K562 (cell line): ENCODE data around the gene UBALD2. TPM values are rescaled to one million over a fixed set of nuclear protein-coding genes. Genes with fewer than 3 reads are reported as not detected.

Experiments
- EP300 ChIP-seq: IDR thresholded peaks from 2 replicates; pipeline ENCODE4 v1.6.1; 2012; ENCODE audit warnings: low read length, improper control_type of control experiment
- EP400 ChIP-seq: fragments of 450-650 bp; IDR thresholded peaks from 2 replicates; pipeline ENCODE4 v1.6.1; 2017; ENCODE audit warnings: antibody characterized with exemption, mild to moderate bottlenecking, moderate library complexity
- FOXP1 ChIP-seq: sonication (generic); formaldehyde crosslinking; IDR thresholded peaks from 2 replicates; pipeline ENCODE4 v1.8.0; 2022; ENCODE audit warnings: mild to moderate bottlenecking, missing genetic modification reagents
- HMGN3 ChIP-seq: IDR thresholded peaks from 2 replicates; pipeline ENCODE4 v1.6.1; 2011; ENCODE audit warnings: borderline replicate concordance, low read depth, mild to moderate bottlenecking, mixed read lengths, low read length; ENCODE audit not compliant: insufficient read length; ENCODE audit errors: extremely low read depth
- NFRKB ChIP-seq: fragments of 450-650 bp; IDR thresholded peaks from 2 replicates; pipeline ENCODE4 v1.6.1; 2016; ENCODE audit warnings: low read depth
- RBM25 ChIP-seq: fragments of 200-400 bp; formaldehyde crosslinking; IDR thresholded peaks from 2 replicates; pipeline ENCODE4 v1.6.1; 2018; ENCODE audit warnings: low read length, low read depth, moderate library complexity; ENCODE audit not compliant: severe bottlenecking
- RFX7 ChIP-seq: fragments of 250-450 bp; sonication (Bioruptor Pico); IDR thresholded peaks from 2 replicates; pipeline ENCODE4 v1.5.1; 2021; ENCODE audit warnings: mild to moderate bottlenecking
- SMAD1 ChIP-seq: fragments of 150-350 bp; IDR thresholded peaks from 2 replicates; pipeline ENCODE4 v1.6.1; 2014; ENCODE audit warnings: low read length, low read depth; ENCODE audit not compliant: partially characterized antibody
- ZNF133 ChIP-seq: fragments of 250-450 bp; sonication (Bioruptor Pico); IDR thresholded peaks from 2 replicates; pipeline ENCODE4 v1.4.0; 2020; ENCODE audit warnings: mild to moderate bottlenecking
- polyA plus RNA-seq, 8 experiments: library from polyadenylated mRNA; depleted of rRNA in 4 of 8; stranded (reverse) in 5 of 8; unstranded in 3 of 8; fragments of >200 nt; fragmentation: Nextera tagmentation in 2 of 8; fragmentation: Illumina TruSeq in 1 of 8; extraction: Ambion mirVana in 2 of 8; extraction: Trizol in 1 of 8; gene quantifications; 2 replicates each; pipeline versions ENCODE4 v1.2.1 to v1.2.3, GENCODE V29; 2011 to 2014; ENCODE audit warnings: inconsistent platforms in 1 of 8, missing spikeins in 1 of 8
- total RNA-seq, 7 experiments: library from RNA; depleted of rRNA in 6 of 7; stranded (reverse); fragments of >200 nt in 6 of 7; fragmentation: Illumina TruSeq in 2 of 7; extraction: Trizol in 2 of 7; gene quantifications; 2 replicates each; pipeline versions ENCODE4 v1.2.1 to v1.2.3, GENCODE V29; 2011 to 2021; ENCODE audit warnings: low replicate concordance in 1 of 7
- TF ChIP-seq, protein P1 (sequence below): fragments of 250-450 bp; sonication (Bioruptor Pico); IDR thresholded peaks from 2 replicates; pipeline ENCODE4 v1.4.0; 2020; ENCODE audit warnings: borderline replicate concordance
- TF ChIP-seq, protein P2 (sequence below), 2 experiments: IDR thresholded peaks in 1 of 2; conservative IDR thresholded peaks in 1 of 2; 2 replicates each; pipeline ENCODE4 v1.6.1; 2016; ENCODE audit warnings: low read depth in 2 of 2, mild to moderate bottlenecking in 1 of 2, missing compliant biosample characterization in 1 of 2, missing genetic modification characterization in 1 of 2, moderate library complexity in 1 of 2
- TF ChIP-seq, protein P3 (sequence below): sonication (generic); formaldehyde crosslinking; IDR thresholded peaks from 2 replicates; pipeline ENCODE4 v1.8.0; 2022; ENCODE audit warnings: missing genetic modification reagents, mild to moderate bottlenecking, borderline replicate concordance

UBALD2 gene
- total and polyA plus RNA-seq, 9 of the 15 experiments (the other 6 are each of a cell fraction or from before 2014, with no cell fraction given): 2.3 to 94.1 (median 25.3) TPM

DNA sequence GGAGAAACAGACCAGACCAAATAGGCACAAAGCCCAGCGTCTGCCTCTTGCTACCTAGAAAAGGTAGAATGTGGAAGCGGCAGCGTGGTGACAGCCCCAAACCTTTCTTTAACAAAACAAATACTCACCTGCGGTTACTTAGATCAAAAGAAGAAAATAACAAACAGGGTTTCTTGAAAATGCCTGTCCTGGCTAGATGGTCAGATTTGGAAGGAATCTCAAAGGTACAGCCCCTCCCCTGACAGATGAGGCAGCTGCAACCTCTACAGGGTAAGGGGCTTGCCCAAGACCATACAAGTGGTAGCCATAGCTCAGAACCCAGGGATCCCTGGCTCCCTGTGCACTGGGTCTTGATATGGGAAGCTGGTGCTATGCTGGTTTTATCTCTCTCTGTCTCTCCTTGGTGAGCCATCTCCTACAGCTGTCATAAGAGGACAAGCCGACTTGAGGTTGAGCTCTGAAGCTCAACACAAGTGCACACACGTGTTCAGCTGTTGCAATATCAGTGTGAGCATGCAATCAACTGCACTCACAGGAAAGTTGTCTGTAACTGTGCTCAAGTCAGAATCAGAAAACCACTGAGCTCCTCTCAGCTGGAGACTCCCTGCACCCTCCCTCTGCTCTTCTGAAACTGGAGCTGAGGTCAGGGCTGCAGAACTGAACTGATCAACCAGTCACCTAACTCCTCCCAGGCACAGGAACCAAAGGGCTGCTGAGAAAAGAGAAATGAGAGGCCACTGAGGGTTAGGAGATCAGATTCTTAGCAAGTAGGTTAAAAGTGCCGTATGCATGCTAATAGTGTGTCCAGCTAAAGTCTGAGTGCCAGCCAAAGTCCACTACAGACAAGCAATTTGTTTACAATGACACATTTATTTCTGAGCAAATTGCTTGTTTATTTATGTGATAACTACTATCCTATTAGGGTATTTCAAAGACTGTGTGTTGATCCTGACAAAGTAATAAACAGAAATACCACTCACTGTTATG, 18.8 kb upstream of the UBALD2 start (continued):
- TF ChIP-seq, protein P1, sequence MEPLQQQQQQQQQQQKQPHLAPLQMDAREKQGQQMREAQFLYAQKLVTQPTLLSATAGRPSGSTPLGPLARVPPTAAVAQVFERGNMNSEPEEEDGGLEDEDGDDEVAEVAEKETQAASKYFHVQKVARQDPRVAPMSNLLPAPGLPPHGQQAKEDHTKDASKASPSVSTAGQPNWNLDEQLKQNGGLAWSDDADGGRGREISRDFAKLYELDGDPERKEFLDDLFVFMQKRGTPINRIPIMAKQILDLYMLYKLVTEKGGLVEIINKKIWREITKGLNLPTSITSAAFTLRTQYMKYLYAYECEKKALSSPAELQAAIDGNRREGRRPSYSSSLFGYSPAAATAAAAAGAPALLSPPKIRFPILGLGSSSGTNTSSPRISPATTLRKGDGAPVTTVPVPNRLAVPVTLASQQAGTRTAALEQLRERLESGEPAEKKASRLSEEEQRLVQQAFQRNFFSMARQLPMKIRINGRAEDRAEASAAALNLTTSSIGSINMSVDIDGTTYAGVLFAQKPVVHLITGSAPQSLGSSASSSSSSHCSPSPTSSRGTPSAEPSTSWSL (CRISPR knock-in tag): no peak
- TF ChIP-seq, protein P2, sequence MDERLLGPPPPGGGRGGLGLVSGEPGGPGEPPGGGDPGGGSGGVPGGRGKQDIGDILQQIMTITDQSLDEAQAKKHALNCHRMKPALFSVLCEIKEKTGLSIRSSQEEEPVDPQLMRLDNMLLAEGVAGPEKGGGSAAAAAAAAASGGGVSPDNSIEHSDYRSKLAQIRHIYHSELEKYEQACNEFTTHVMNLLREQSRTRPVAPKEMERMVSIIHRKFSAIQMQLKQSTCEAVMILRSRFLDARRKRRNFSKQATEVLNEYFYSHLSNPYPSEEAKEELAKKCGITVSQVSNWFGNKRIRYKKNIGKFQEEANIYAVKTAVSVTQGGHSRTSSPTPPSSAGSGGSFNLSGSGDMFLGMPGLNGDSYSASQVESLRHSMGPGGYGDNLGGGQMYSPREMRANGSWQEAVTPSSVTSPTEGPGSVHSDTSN (CRISPR knock-in tag; IDR thresholded peaks at IDR 0.05; ENCODE audit: low read depth): no peak
- TF ChIP-seq, protein P2 (tag; conservative IDR thresholded peaks at IDR 0.05; ENCODE audit: low read depth): 0 out of 2 replicates have a peak, but pooled peaks have one; percentile 12
- no peak for TF ChIP-seq ZNF133 (CRISPR knock-in tag)
- TF ChIP-seq, protein P3, sequence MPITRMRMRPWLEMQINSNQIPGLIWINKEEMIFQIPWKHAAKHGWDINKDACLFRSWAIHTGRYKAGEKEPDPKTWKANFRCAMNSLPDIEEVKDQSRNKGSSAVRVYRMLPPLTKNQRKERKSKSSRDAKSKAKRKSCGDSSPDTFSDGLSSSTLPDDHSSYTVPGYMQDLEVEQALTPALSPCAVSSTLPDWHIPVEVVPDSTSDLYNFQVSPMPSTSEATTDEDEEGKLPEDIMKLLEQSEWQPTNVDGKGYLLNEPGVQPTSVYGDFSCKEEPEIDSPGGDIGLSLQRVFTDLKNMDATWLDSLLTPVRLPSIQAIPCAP: no peak
- peak; percentile 37 for TF ChIP-seq EP300
- no peak for TF ChIP-seq HMGN3
- TF ChIP-seq FOXP1: 0 out of 2 replicates have a peak, but pooled peaks have one; percentile 55
- TF ChIP-seq RFX7 (CRISPR knock-in tag): no peak
- no peak for TF ChIP-seq RBM25
- TF ChIP-seq NFRKB: 0 out of 2 replicates have a peak, but pooled peaks have one; percentile 19
- no peak for TF ChIP-seq SMAD1
- TF ChIP-seq EP400: peak; percentile 86
- TF ChIP-seq, all 486 proteins: peak for 75
